Ovary (tissue), 9 donors: ENCODE measurements around the gene GNG3. TPM values are rescaled to one million over a fixed set of nuclear protein-coding genes. Genes with fewer than 3 reads are reported as not detected.

ENCODE experiments used
- DNase-seq, 5 donors: peaks; one replicate each; pipeline ENCODE4 v3.0.0-alpha.2; 2019 to 2020
- H3K27ac ChIP-seq, 2 donors: fragments of 200-600 bp; one replicate each; pipeline versions ENCODE4 v1.5.1 to v1.8.0; 2019 to 2022
- H3K27me3 ChIP-seq: fragments of 200-600 bp; one replicate; pipeline ENCODE4 v1.8.0; 2022
- H3K36me3 ChIP-seq: fragments of 200-600 bp; sonication (generic); one replicate; pipeline ENCODE4 v1.5.1; 2019
- H3K4me1 ChIP-seq: one replicate; pipeline ENCODE4 v1.8.1; 2013; ENCODE audit warnings: mild to moderate bottlenecking, moderate library complexity; ENCODE audit not compliant: insufficient read depth
- H3K4me3 ChIP-seq: fragments of 200-600 bp; sonication (generic); one replicate; pipeline ENCODE4 v1.5.1; 2017
- H3K9me3 ChIP-seq, 2 donors: fragments of 200-600 bp in 1 of 2; sonication (generic) in 1 of 2; one replicate each; pipeline versions ENCODE4 v1.5.1 to v1.8.1; 2013 to 2019; ENCODE audit warnings: mild to moderate bottlenecking in 1 of 2, moderate library complexity in 1 of 2
- EP300 ChIP-seq: sonication (generic); formaldehyde crosslinking; IDR thresholded peaks from one replicate; pipeline ENCODE4 v1.6.1; 2017; ENCODE audit warnings: antibody characterized with exemption
- POLR2A ChIP-seq: fragments of 450-650 bp; IDR thresholded peaks from one replicate; pipeline ENCODE4 v1.6.1; 2017; ENCODE audit warnings: antibody characterized with exemption, mild to moderate bottlenecking, moderate library complexity
- WGBS, 3 donors: extraction: QIAGEN DNeasy Blood & Tissue Kit in 1 of 3; methylation state at CpG; one replicate each; pipeline versions ENCODE4 v1.1.5 to v1.1.7; 2013 to 2017; 5-methylcytosine and 5-hydroxymethylcytosine counted together
- intact Hi-C, 4 donors: fragments of 100-400 bp; cut with DNase I; formaldehyde crosslinking; loops; one replicate each; pipeline versions ENCODE4 v1.11.0 to v1.15.1; 2022 to 2023
- polyA plus RNA-seq, 2 donors: library from polyadenylated mRNA; stranded (reverse); fragments of 200-250 nt in 1 of 2; fragments of 350-450 nt in 1 of 2; fragmentation: Illumina TruSeq in 1 of 2; extraction: RNeasy Lipid Tissue Mini Kit (QIAGEN cat#74804) in 1 of 2; gene quantifications; one replicate each; pipeline ENCODE4 v1.2.3, GENCODE V29; 2013 to 2014
- total RNA-seq, 7 donors: library from RNA; depleted of rRNA in 2 of 7; stranded (reverse); fragments of >200 nt in 2 of 7; fragmentation: NEBNext Ultra II Directional in 3 of 7; extraction: Animal tissue kit (Norgen Biotek cat#: 25700) in 3 of 7; gene quantifications; one replicate each; pipeline versions ENCODE4 v1.1.0 to v1.2.4, GENCODE V29; 2016 to 2023
- TF ChIP-seq, protein P1 (sequence below), 3 donors: fragments of 450-650 bp in 2 of 3; fragments of 200-600 bp in 1 of 3; IDR thresholded peaks; one replicate each; pipeline versions ENCODE4 v1.5.1 to v1.8.0; 2016 to 2022; ENCODE audit warnings: antibody characterized with exemption in 3 of 3, mild to moderate bottlenecking in 1 of 3
- donor health status: DM: no; HTN: no; CAD: no; lungs with moderate emphysema.
- donor health status: DM: no; HTN: no; CAD: no.
- donor health status: Bipolar disorder and iron deficiency.
- donor health status: DM: yes; HTN: yes; CAD: no.
- donor health status: DM: no; HTN: no; CAD: no.
- donor health status: DM: yes; HTN: yes; CAD: no.

The GNG3 gene
- total and polyA plus RNA-seq, 9 donors, result 0.18 to 0.73 (median 0.34) TPM; not detected in 2

DNA sequence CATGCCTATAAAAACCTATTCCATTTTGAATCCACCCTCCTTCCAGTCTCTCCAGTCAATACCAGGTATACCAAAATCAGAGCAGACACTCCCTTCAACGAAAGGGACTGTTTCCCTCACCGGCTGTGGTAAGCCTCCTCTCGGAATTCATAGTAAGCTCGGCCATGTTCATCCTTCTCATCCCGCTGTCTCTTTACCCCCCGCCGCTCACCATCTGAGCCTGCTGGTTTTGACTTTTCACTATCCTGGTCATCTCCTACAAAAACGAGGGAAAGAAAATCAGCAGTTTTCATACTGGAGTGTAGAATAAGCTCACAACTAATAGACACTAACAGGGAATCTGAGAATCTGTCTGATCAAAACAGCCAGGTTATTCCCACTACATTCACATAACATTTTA, 16.7 kb downstream of the GNG3 start:
- no peak for DNase-seq
- Histone ChIP-seq H3K27me3 (no peaks in the 10 kb centered on the region), H3K27ac (no peak overlapping the region), H3K4me1 (no peaks in the 10 kb centered on the region), H3K4me3 (peak overlapping the region; percentile 91), H3K9me3 (no peaks in the 10 kb centered on the region), H3K36me3 (no peaks in the 10 kb centered on the region)
- intact Hi-C loops, result no loop called here
- TF ChIP-seq POLR2A (no peak), EP300 (no peak)
- TF ChIP-seq, protein P1, sequence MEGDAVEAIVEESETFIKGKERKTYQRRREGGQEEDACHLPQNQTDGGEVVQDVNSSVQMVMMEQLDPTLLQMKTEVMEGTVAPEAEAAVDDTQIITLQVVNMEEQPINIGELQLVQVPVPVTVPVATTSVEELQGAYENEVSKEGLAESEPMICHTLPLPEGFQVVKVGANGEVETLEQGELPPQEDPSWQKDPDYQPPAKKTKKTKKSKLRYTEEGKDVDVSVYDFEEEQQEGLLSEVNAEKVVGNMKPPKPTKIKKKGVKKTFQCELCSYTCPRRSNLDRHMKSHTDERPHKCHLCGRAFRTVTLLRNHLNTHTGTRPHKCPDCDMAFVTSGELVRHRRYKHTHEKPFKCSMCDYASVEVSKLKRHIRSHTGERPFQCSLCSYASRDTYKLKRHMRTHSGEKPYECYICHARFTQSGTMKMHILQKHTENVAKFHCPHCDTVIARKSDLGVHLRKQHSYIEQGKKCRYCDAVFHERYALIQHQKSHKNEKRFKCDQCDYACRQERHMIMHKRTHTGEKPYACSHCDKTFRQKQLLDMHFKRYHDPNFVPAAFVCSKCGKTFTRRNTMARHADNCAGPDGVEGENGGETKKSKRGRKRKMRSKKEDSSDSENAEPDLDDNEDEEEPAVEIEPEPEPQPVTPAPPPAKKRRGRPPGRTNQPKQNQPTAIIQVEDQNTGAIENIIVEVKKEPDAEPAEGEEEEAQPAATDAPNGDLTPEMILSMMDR (IDR thresholded peaks at IDR 0.05), result no peak
- WGBS, 3 donors, result 21 to 31% (median 29%) methylated on average over 8 of the region's 8 CpGs

DNA sequence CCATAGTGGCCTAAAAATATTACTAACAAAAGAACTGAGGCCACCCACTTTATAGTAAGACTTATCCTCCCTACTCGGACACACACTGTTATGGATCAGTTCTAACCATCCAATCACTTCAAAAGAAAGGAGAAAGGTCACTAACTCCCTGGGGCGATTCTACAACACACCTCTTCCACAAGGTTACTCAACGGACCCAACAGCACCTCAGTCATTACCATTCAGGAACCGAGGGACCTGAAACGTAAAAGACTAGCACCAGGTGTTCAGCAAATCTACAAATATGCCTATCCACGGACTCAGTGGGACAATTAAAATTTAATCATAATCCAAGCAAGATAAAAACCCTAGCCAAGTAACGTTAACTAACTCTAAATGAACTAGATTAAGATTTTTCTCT, 18.2 kb downstream of the GNG3 start:
- no peaks in the 10 kb centered on the region for H3K9me3 ChIP-seq
- TF ChIP-seq EP300, result no peak
- TF ChIP-seq, protein P1 (IDR thresholded peaks at IDR 0.05), result no peak
- TF ChIP-seq POLR2A, result no peak
- peak overlapping the region; percentile 91 for H3K4me3 ChIP-seq
- no peak overlapping the region for H3K27ac ChIP-seq
- intact Hi-C loops, result loop anchor here in 3 of 4 donors (5.0 kb wide), 3 partner anchors 48 to 117 kb away; partner anchors contain the start of genes LBHD1 (in 1 of the 3), UBXN1 (in 1 of the 3) and UQCC3 (in 1 of the 3)
- 0 to 1% (median 1%) methylated on average over 7 of the region's 7 CpGs for WGBS, 3 donors
- no peaks in the 10 kb centered on the region for H3K36me3 ChIP-seq
- H3K27me3 ChIP-seq, result no peaks in the 10 kb centered on the region
- no peak for DNase-seq
- H3K4me1 ChIP-seq, result peaks cover 3% of the 10 kb centered on the region

DNA sequence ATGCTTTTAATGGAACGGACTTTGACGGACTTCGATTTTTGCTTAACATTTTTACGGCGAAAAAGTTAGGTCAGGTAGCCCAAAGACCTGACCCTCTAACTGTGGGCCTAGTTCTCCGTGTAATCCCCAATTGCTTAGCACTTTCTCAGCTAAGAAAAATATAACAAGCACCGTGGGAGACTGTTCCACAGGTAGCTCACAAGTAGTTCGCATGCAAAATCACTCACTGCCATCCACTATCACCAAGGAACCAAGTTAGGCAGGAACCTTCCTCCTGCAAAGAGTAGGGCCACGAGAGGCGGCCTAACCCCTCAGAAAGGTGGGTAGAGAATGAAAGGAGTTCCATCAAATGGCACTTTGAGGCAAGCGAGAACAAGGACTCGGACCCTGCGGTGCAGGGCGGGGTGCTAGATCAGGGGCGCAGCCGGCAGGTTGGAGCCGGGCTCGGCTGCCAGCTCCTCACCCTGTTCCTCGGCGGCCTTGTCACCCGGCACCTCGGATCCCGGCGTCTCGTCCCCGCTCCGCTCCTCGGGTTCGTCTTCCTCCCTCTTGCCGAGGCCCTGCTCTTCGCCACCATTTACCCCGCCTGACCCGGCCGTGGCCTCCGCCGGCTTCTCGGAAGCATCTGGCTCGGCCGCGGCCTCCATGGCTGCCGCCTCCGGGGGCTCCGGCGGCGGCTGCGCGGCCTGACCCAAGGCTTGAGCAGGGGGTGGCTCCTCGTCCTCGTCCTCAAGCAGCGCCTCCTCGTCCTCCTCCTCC, 18.9 kb downstream of the GNG3 start:
- H3K4me3 ChIP-seq, result peak overlapping the region; percentile 91
- no peaks in the 10 kb centered on the region for H3K27me3 ChIP-seq
- WGBS, 3 donors, result 0% methylated on average over 51 of the region's 51 CpGs
- no peaks in the 10 kb centered on the region for H3K9me3 ChIP-seq
- no peaks in the 10 kb centered on the region for H3K36me3 ChIP-seq
- intact Hi-C loops, result loop anchor here in 3 of 4 donors (5.0 kb wide), 3 partner anchors 49 to 116 kb away; partner anchors contain the start of genes LBHD1 (in 1 of the 3), UBXN1 (in 1 of the 3) and UQCC3 (in 1 of the 3)
- peak overlapping the region; percentile 50 to 89 for H3K27ac ChIP-seq
- peaks cover 3% of the 10 kb centered on the region for H3K4me1 ChIP-seq
- TF ChIP-seq EP300, result no peak
- TF ChIP-seq, protein P1 (IDR thresholded peaks at IDR 0.05), result peak in 1 of 3 donors; percentile 6
- no peak for TF ChIP-seq POLR2A
- DNase-seq, result peak in 1 of 5 donors; percentile 28

DNA sequence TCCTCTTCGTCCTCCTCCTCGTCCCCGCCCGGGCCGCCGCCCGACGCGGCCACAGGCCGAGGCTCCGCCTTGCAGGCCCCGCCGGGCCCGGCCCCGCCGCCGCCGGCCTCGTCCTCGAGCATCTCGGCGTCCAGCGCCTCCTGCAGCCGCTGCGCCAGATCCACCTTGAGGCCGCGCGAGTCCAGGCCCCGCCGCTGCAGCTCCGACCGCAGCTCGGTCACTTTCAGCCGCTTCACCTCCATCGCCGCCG, 19.4 kb downstream of the GNG3 start:
- Histone ChIP-seq H3K27ac (peak overlapping the region; percentile 50 to 89), H3K4me1 (peaks cover 3% of the 10 kb centered on the region), H3K4me3 (peak overlapping the region; percentile 91), H3K27me3 (no peaks in the 10 kb centered on the region), H3K9me3 (no peaks in the 10 kb centered on the region), H3K36me3 (no peaks in the 10 kb centered on the region)
- no peak for DNase-seq
- intact Hi-C loops, result loop anchor here in 3 of 4 donors (5.0 kb wide), 3 partner anchors 50 to 115 kb away; partner anchors contain the start of genes LBHD1 (in 1 of the 3), UBXN1 (in 1 of the 3) and UQCC3 (in 1 of the 3)
- no peak for TF ChIP-seq EP300
- TF ChIP-seq, protein P1 (IDR thresholded peaks at IDR 0.05), result no peak
- no peak for TF ChIP-seq POLR2A
- 0 to 1% (median 1%) methylated on average over 15 to 37 of the region's 37 CpGs for WGBS, 3 donors
